Right ventricle myocardium inferior (tissue), 1 donor: ENCODE results near the gene OPCML. TPM values are rescaled to one million over a fixed set of nuclear protein-coding genes. Genes with fewer than 3 reads are reported as not detected.

Source experiments
- ATAC-seq: fragments of 200-7000 bp; cut with Tn5 transposase; one replicate; pipeline ENCODE4 v1.9.1; 2020; ENCODE audit warnings: mild to moderate bottlenecking, moderate library complexity
- DNase-seq: peaks from one replicate; pipeline ENCODE4 v3.0.0; 2021; ENCODE audit errors: missing footprints
- intact Hi-C: fragments of 100-400 bp; cut with DNase I; formaldehyde crosslinking; loops from one replicate; pipeline ENCODE4 v1.11.0; 2022
- total RNA-seq: library from RNA; stranded (reverse); fragmentation: NEBNext Ultra II Directional; extraction: Animal tissue kit (Norgen Biotek cat#: 25700); gene quantifications from one replicate; pipeline ENCODE4 v1.2.1, GENCODE V29; 2021
- donor health status: DM: no; HTN: yes; CAD: no; lungs with severe emphysema.

OPCML gene
- total RNA-seq, 1 donor from 2014 or later, result 0.05 TPM

DNA sequence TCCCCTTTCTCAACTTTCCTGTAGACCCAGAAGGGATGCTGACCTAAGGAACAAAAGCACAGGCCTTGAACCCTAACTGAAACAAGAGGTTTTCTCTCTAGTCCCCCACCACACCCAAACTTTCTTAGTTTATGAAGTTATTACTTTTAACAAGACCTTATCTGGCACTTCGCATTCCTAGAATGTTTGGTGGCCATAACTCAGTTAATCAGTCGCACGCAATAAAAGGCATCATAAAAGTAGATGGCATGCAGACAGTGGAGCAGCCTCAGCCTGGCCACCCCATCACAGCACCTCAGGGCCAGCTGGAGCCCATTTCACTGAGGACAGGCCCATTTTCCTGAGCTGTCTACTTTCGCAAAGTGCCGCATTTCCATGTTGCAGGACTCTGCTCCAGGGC is 301.9 kb downstream of the OPCML start:
- intact Hi-C loops, result no loop called here
- no peak for DNase-seq
- ATAC-seq, result no peak

DNA sequence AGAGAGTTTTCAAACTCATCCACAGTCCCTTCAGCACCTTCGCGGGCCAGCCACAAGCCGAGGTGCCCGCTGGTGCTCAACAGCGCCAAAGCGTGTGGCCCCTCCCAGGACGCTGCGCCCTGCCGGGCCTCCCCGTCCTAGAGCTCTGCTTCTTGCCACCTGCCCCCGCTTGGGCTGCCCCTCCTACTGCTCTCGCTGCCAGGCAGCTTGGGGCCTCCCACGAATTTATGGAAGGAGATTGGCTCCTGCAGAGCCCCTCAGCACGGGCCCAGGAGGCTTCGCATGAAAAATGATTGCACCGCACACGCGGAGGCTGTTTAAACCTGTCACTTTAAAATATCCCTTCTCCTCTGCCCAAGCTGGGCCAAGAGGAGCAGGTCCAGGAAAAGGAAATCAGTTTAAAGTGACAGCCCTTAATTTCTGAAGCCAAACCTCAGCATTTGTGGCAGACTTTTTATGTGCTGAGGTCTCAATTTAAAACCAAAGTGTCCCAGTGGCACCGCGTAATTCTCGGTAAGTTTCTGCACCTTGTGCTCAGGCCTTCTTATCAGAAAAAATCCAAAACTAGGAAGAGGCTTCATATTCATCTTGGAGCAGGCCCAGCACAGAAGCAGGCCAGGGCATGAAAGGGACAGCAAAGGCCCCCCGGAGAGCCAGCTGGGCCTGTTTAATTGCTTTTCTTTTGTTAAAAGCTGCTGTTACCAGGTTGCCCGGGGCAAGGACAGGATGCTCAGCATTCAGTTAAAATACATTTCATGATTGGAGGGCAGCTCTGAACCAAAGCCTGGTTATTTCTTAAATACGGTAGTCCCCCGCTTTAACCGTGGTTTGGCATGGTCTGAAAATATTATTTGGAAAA is 303.6 kb downstream of the OPCML start:
- peak; percentile 37 for ATAC-seq
- intact Hi-C loops, result no loop called here
- no peak for DNase-seq

DNA sequence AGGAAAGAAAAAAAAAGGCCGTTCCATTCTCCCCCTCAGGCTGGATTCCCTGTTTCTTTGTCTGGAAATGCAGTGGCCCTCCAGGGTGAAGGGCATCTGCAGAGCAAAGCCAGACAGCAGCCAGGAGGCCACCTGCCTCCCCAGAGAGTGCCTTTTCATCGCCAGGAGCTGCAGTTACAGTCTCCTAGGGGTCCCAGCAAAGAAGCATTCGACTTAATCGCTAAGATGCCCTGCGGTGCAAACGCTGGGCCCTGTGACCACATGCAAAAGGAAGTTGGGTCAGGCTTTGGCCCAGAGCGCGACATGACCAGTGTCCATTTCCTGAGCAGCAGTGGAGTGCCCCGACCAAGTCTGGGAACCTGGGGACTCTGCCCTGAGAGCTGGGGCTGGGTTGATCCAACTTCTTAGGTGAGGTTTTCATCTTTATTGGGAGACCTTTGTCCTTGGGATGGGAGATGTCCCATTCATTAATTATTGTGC is 304.6 kb downstream of the OPCML start:
- ATAC-seq (no peak), DNase-seq (no peak)
- intact Hi-C loops, result no loop called here

DNA sequence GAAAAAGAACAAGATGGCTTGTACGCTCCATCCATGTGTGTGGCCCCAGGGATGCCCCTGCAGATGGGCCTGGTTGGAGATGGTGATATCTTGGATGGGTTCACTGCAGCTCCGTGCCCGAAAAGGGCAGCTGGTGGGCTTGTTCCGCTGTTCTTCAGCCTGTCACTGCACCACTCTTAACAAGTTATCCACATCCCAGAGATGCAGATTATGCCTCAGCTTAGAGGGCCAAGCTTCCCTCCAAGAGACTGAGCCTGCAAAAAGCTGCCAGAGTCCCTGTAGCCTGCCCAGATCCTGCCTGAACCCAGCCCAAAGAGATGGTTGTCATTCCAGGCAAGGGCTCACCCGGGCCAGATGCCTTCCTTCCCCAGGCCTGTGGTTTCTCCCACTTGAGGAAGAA is 308.0 kb downstream of the OPCML start:
- DNase-seq (no peak), ATAC-seq (no peak)
- intact Hi-C loops, result no loop called here

DNA sequence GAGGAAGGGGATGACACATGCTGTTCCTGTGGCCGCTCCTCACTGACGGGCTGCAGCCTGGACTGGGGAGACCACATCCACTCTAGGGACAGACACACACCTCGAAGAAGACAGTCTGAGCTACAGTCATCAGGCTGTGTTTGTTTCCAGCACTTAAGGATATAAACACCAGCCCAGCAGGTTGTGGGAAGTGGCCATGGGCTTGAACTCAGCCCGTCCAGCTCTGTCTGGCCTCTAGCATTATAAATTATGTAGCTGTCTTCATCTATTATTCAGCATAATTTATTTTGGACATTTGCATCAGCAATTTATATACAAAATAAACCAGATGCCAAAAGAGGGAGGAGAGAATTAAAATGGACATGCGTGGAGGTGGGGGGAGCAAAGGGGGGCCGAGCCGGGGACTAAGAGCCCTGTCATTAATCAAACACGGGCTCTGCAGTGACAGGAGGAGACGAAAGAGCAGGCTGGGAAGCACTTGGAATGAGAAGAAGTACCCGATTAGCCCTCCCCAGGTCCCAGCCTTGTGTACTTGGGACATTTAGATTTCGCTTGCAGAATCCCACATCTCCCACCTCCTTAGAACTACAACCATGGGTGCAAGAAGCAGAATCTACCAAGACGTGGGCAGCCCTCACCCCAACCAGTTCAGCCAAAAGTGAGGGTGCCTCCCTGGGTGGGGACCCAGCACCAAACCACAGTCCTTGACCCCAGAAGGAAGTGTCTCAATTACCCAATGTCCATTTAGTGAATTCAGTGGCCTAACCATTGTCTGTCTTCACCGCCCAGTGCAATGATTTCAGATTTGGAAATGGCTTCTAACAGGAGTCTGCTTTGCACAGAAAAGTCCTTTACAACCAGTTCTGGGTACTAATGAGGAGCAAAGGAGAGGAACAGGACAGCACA is 309.6 kb downstream of the OPCML start:
- no peak for ATAC-seq
- DNase-seq, result no peak
- intact Hi-C loops, result no loop called here

DNA sequence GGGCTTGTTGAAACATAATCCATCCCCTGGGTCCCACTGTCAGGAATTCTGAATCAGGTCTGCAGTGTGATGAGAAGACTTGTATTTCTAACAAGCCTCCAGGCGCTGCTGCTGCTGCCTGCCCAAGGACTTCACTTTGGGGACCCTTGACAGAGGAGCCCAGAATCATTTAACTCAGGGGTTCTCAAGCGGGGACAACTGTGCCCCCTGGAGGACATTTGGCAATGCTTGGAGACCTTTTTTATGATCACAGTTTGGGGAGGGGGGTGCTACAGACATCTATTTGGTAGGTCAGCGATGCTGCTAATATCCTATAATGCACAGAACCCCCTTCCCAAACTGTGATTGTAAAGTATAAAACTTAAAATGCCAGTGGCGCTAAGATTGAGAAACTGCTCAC is 312.8 kb downstream of the OPCML start:
- no peak for ATAC-seq
- no peak for DNase-seq
- intact Hi-C loops, result no loop called here

DNA sequence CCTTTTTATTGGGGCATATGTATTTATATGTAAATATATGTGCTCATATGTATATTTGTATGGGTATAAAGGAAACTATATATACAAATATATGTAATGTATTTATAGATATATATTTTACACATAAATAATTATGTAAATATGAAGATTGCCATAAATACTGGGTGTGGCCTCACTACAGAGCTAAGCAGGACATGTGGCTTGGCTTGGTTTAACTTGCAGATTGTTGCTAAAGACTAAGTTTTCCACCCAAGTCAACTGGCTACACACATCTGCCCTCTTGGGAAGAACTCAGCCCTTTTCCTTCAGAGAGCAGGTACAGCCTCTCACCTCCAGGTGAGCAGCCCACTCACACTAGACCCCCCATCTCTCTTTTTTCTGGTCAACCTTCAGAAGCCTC is 315.5 kb downstream of the OPCML start:
- ATAC-seq (no peak), DNase-seq (no peak)
- intact Hi-C loops, result no loop called here

DNA sequence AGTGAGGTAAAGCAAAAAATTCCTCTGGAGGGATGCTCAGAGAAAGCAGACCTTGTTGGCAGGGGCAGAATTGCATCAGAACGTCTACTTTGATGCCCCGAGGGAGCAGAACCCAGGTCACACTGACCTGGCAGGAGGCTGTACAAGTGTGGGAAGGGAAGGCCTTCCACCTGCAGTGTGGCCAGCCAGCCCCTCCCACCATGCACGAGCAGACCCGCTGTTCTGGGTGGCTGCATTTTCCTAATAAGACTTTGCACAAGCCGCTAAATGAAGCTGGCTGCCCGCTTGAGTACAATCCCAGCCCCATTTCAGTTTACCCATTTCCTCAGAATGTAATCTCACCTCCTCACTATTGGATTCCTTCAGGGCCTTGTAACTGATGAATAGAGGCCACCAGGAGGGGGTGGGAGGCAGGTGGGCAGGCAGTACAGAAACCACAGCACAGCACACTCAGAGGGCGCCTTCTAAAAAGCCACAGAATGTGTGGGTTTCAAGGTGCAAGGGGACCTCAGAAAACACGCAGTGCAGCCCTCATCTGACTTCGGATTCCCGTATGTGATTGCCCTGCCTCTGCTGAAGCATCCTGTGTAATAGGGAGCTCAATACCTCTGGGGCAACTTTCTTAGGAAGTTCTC is 316.6 kb downstream of the OPCML start:
- no peak for DNase-seq
- ATAC-seq, result no peak
- intact Hi-C loops, result no loop called here

DNA sequence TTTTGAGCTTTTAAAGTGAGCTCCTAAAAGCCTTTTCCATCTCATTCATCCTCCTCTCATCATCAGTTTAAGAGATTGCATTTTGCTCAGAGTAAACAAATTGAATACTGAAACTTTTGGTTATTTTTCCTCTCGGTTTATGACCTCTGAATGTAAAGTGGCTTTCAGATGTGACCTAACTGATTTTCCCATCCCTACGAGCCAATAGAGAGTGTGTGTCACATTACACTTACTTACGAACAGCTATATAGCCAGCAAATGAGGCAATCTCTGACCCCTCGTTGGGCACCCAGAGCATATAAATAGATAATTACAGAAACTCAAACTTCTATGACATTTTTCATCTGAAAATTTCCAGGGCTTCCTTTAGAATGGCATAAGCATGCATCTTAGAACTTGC is 317.7 kb downstream of the OPCML start:
- no peak for ATAC-seq
- intact Hi-C loops, result no loop called here
- DNase-seq, result no peak

DNA sequence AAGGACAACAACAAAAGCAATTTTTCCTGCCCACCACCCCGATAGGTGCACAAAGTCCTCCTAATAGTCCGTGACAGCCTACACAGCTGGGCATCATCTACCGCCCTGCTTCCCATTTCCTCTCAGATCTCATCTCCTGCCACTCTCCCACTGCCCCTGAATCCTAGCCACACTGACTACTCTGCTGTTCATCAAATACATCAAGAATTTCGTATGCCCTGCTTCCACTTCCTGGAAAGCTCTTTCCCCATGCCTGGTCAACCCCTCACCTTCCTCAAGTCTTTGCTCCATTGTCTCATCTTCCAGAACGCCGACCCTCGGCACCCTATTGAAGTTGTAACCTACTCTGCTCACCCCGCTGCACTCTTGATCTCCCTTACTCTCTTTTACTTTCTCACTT is 320.1 kb downstream of the OPCML start:
- ATAC-seq, result no peak
- DNase-seq, result no peak
- intact Hi-C loops, result no loop called here

DNA sequence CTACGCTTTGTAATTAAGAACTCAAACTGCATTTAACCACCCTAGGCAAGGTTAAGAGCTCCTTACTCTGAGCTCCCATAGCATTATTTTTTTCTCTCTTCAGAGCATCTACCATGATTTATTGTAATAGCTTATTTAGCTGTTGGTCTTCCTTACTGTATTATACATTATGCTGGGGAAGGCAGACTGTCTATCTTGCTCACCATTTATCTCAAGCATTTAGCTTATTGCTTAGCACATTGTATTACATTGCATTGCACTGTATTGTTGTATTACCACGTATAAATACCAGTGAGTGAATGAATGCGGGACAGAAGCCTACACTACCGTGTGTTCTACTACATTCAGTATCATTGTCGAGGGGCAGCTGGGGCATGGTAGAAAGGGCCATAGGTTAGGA is 324.3 kb downstream of the OPCML start:
- no peak for ATAC-seq
- intact Hi-C loops, result no loop called here
- DNase-seq, result no peak

DNA sequence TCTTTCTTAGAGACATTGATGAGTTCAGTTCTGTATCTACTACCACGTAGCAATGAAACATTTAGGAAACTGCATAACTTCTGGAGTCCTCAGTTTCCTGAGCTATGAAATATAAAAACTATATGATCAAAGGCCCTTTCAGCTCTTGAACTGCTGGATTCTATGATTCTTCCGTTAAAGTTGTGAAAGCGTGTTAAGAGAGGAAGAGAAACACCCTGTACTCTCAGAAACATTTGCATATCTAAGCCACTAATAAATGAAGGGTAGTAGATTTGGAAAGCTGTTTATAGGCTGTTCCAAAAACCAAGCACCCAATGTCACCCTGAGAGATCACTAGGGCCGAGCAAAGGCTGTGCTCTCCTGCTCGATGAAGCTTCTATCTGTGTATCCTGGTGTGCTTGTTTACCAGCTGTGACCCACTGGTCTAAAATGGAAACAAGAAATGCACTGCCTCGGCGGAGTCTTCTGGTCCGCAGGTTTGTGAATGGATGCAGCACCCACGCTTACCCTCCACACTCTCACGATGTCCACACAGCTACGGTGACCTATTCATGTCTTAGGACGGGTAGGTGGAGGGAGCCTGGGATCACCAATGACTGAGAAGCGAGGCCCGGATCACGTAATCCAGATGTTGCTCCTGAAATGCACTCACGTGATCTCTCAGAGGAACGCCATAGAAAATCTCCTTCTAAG is 325.8 kb downstream of the OPCML start:
- DNase-seq (no peak), ATAC-seq (no peak)
- intact Hi-C loops, result no loop called here

DNA sequence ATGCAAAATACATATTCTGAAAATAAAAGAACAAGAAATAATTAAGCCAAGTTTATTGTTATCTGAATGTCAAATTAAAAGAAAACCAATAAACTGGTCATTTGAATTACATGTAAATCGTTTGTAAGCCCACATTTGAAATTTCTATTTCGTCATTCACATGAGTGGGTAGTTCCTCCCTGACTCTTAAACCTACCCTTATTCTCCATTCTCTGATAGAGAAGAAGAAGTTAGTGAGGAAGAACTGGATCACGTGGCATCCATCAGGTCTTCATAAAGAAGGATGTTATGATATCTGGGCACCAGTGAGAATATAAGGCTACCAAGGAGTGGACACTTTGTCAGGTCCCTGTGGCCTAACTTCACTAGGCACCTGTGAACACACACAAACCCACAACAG is 328.1 kb downstream of the OPCML start:
- no peak for DNase-seq
- ATAC-seq, result no peak
- intact Hi-C loops, result no loop called here

DNA sequence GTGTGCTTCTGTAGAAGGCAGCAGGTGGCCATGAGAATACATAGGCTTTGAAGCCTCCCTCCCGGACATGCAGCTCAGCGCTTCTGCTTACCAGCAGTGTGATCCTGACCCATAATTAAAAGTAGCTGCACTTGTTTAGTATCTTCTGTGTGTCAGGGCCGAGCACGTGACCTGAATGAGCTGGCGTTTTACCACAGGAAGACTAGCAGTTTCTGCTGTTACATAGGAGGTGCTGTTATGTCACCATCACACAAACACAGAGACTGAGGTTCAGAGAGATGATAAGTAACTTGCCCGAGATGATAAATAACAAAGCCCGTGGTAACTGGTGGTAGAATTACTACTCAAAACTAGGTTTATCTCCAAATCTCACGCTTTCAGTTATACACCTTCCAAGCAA is 329.5 kb downstream of the OPCML start:
- intact Hi-C loops, result no loop called here
- DNase-seq (no peak), ATAC-seq (no peak)

DNA sequence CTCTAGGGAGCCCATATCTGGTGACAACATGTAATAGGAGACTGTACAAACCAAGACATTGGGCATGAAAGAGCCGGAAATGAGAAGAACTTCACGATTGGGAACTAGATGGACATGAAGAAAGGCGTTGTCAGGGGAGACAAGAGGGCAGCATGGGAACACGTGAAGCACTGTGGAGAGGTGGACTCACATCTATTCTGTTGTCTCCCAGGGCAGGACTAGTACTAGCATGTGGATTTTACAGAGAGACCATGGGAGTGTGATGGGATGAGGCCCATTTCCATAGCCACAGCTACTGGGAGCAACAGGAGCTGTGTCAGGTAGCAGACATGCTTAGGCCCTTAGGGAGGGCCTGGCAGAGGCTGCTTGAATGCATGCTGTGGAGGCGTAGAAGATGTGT is 333.9 kb downstream of the OPCML start:
- DNase-seq, result no peak
- intact Hi-C loops, result no loop called here
- no peak for ATAC-seq

DNA sequence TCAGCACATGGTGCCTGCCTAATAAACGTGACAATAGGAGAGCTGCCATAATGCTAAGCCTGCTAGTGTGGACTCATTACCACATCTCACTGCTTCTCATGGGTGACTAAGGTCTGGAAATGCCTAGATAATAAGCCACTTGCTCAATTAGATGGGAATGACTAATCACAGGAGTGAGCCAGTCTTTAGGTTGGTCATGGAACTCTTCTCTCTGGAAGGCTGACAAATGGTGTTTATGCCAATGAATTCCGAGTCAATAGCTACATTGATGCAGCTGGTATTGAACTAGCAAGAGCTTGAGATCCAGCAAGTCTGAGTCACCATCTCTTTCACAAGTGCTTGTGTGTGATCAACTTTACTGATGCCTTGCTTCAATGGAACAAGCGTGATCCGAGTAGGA is 334.9 kb downstream of the OPCML start:
- intact Hi-C loops, result no loop called here
- DNase-seq (no peak), ATAC-seq (no peak)

DNA sequence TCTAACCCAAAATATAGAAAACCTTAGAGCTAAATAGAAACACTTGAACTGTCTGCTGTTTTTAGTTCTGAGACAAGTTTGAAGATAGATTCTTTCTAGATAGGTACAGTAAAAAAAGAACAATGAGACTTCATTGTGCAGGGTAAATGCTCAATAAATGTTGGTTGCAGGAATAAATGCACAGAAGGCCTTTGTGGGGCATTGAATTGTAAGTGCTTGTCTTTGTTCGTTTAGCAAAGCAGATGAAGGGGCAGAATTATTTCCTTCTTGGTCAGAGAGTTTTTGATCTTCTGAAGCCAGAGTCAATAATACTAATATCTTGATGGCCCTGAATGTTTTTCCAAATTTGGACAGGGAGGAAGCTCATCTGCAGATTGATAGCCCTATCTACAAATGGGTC is 340.4 kb downstream of the OPCML start:
- intact Hi-C loops, result no loop called here
- DNase-seq, result no peak

DNA sequence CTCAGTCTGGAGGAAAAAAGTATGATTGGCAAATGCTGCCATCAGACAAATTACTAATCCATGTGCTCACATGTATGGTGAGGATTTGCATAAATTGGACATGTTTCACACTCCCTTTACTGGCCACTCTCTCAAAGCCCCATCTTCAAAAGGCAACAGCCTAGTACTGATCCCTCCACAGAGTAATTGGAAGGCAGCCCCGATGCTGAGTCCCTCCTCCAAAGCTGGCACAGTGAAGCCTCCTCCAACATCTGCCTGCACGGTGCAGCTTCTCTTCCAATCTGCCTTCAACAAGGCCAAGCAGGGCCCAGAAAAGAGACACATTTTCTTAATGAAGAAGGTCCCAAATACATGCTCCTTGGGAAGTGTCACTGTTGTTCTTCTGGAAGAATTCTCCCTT is 350.6 kb downstream of the OPCML start:
- intact Hi-C loops, result no loop called here
- DNase-seq (no peak), ATAC-seq (no peak)

More for the DNA sequence above, 340.4 kb downstream of the OPCML start:
- ATAC-seq, result no peak

DNA sequence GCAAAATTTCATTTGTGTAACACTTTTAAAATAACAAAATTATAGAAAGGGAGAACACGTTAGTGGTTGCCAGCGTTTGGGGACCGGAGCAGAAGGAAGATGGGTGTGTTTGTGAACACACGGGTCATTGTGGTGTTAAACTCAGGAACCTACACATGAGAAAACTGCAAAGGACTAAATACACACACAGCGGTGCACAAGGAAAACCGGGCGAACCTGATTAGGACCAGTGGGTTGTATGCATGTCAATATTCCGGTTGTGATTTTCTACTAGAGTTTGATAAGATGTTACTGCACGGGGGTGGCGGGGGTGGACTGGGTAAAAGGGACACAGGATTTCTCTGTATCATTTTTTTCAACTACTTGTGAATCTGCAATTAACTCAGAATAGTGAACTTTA is 351.2 kb downstream of the OPCML start:
- ATAC-seq, result no peak
- no peak for DNase-seq
- intact Hi-C loops, result no loop called here
